Hematopoietic multipotent progenitor cell treated with erythropoietin and hydrocortisone succinate and interleukin-3 and kit ligand, for 15 days (in vitro differentiated cells): Measurements from ENCODE around the gene STAT6.

Experiments used
- DNase-seq: peaks from one replicate; pipeline ENCODE4 v3.0.0-alpha.2; 2015; ENCODE audit warnings: low spot score

Gene STAT6

DNA sequence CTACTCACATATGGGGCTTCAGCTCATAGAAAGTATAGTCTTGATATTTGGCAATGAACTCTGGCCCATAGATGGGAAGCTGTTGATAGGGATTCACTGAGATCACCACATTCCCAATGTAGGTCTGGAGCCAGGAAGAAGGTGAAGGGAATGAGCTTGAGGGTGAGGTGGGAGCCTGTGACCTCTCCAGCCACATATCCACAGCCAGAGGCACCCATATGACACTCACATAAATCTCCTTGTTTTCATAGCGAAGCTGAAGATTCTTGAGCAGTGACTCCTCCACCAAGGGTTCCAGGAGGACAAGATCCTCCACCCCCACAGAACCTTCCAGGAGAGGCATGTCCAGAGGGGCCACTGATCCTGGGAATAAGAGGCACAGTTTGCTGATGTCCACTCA, 63.2 kb downstream of the STAT6 start:
- DNase-seq: no peak

DNA sequence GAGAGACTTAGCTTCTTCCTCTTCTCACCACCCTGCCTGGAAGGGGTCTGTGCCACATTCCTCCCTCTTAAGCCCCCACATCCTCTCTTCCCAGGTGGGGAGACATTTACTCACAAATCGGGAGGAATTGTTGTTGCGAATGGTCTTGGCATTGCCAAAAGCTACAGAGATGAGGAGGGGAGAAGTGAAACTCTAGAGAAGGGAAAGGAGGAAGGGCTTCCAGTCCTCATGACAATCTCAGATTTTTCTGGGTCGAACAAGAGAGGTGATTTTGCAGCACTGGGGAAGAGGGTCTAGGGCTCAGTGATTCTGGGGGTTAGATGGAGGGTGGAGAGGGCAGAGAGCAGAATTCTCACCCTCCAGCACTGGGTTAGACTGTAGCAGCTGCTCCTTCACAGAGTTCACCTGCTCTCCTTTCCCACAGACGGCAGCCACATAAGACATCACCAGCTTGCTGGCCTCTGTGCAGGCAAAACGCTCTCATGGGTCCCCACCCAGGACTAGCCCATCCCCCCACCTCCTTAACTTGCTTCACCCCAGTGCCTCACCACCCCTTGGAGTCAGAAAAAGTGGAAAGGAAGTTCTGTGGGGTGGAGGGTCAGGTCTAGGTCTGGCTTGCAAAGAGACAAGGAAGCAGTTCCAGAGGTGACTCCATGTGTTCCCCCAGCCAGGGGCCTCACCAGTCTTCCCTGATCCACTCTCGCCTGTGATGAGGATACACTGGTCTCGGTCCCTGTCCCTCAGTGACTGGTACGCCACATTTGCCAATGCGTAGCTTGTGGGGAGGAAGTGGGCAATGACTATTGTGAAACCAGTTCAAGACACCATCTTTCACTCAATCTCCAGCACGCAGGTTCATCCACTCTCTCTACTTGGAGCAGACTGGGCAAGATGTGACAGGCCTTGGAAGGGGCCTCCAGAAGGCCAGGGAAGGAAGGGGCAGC, 63.9 kb downstream of the STAT6 start:
- no peak for DNase-seq

DNA sequence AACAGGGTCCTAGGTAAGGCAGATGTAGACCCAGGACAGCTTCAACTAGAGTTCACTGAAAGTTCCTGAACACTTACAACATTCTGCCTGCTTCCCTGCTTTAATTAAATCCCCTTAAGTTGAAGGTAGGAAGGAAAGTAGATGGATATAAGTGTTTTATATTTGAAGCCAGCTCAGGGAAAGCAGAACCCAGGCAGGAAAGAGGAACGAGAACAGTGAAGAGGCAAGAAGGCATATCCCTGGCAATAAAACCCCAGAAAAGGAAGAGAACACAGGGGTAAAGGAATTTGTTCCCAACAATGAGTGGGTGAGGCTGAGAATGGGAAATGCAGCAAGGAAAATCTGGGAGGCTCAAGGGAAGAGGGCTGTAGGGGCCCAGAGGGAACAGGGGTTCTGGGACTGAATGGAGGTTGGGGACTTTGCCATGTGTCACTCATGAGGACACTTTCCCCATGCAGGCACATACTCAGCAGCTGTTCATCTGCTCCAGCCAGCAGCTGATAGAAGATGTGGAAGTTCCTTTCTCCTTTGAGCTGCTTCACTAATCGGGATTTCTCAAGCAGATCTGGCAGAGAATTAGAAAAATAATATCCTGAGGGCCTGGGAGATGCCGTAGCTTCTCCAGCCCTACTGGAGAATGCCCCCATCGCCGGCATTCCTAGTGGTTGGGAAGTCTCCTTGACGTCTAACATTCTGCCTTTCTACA, 64.9 kb downstream of the STAT6 start:
- no peak for DNase-seq
